A549 treated with GW870086 at 1 μM for 4 hours (cell line): ENCODE data around the gene SPP1. TPM values are rescaled to one million over a fixed set of nuclear protein-coding genes. Genes with fewer than 3 reads are reported as not detected.

Experiments
- total RNA-seq: library from RNA; stranded (reverse); fragments of 200-300 nt; extraction: Qiagen RNA extraction; gene quantifications from 5 replicates; pipeline ENCODE4 v1.2.3, GENCODE V29; 2022; ENCODE audit warnings: low read depth

Gene SPP1
- total RNA-seq, result 152 to 194 TPM (median 161 TPM) in 5 replicates

GRCh38 chr4:87975466-87975865, at the start of gene SPP1:
Gene SPP1 (plus strand): TSS chr4:87975714. CDS start chr4:87976896, 1,182 bp downstream.

GRCh38 chr4:88007304-88008121, 32.0 kb downstream of the SPP1 start, which contains the start of gene PKD2:
Gene PKD2 (plus strand): TSS chr4:88007635. CDS start chr4:88007734, 99 bp downstream.

Other genes with a start within 250 kb of the SPP1 start
- not detected in 5 replicates for gene IBSP, start 176.2 kb upstream of the SPP1 start, total RNA-seq
- gene MEPE, start 142.7 kb upstream of the SPP1 start, total RNA-seq, result not detected in 5 replicates
- gene PKD2, start 31.9 kb downstream of the SPP1 start, total RNA-seq, result 14.4 to 22.3 TPM (median 19.3 TPM) in 5 replicates
- gene ABCG2, start 182.9 kb downstream of the SPP1 start, total RNA-seq, result 18.2 to 21.9 TPM (median 18.7 TPM) in 5 replicates